ENCODE measurements around the gene SHC4.
"Not testable (repeated sequence)": the region's sequence is repeated elsewhere in the genome, so short reads cannot be mapped to it uniquely, and the experiment has no call there.

Gene SHC4

DNA sequence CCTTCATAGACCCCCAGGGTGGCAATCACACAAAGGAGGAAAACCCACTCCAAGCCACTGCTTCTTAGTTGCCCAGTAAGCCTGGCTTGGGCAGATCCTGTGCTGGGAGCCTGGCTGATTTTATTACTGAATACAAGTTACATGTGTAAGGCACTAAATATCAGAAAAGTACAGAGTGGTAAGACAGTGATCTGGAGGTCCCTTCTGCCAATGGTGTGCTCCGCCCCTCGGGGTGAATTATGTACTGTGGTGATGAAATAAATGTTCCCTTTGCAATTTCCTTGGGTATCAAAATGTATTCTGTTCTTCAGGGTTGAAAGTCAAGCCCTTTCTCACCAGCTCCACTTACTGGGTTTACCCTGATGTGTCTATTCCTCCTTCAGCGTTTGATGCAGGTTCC lies 47.0 kb downstream of the SHC4 start:
- no peak for DNase-seq

DNA sequence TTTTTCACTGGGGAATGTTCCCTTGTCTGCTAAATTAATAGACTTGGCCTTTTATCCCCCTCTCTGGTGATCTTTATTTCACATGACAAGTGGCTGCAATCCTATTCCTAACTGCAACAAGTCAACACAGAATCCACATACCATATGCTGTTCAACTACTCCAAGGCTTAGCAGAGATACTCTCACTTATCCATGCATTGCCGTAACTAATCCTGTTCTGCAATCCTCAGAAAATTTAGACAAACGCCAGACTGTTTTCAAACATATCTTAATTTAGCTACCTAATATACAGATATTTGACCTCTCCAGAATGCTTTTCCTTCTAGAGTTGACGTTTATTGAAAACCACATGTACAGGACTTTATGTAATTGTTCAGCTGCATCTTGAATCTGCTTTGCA lies 47.9 kb downstream of the SHC4 start:
- DNase-seq: no peak

DNA sequence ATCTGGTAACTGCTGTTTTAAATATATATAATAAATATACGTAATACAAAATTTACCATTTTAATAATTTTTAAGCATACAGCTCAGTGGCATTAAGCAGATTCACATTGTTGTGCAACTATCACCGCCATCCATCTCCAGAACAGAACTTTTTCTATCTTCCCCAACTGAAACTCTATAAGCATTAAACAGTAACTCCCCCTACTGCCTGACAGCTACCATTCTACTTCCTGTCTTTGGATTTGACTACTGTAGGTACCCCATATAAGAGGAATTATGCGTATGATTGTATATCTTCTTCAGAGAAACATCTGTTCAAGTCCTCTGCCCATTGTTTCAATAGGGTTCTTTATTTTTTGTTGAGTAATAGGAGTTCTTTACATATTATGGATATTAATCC lies 49.0 kb downstream of the SHC4 start:
- DNase-seq: no peak

DNA sequence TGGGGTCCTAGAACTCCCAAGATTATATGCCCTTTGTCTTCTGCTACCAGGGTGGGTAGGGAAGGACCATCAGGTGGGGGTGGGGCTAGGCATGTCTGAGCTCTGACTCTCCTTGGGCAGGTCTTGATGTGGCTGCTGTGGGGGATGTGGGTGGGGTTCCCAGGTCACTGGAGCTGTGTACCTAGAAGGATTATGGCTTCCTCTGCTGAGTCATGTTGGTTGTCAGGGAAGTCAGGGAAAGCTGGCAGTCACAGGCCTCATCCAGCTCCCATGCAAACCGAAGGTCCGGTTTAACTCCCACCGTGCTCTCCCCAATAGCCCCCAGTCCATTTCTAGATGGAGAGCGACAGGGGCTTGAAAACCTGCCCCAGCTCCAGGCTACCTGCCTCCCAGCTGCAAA lies 50.6 kb downstream of the SHC4 start:
- DNase-seq: no peak

DNA sequence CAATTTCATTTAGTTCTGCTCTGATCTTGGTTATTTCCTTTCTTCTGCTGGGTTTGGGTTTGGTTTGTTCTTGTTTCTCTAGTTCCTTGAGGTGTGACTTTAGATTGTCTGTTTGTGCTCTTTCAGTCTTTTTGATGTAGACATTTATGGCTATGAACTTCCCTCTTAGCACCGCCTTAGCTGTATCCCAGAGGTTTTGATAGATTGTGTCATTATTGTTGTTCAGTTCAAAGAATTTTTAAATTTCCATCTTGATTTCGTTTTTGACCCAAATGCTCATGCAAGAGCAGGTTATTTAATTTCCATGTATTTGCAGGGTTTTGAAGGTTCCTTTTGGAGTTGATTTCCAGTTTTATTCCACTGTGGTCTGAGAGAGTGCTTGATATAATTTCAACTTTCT lies 53.2 kb downstream of the SHC4 start:
- DNase-seq: not testable (repeated sequence)

DNA sequence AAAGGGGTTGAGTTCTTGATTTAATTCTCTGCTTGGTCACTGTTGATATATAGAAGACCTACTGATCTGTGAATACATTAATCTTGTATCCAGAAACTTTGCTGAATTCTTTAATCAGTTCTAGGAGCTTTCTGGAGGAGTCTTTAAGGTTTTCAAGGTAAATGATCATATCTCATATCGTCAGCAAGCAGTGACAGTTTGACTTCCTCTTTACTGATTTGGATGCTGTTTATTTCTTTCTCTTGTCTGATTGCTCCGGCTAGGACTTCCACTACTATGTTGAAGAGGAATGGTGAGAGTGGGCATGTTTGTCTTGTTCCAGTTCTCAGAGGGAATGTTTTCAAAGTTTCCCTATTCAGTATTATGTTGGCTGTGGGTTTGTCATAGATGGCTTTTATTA lies 54.4 kb downstream of the SHC4 start:
- not testable (repeated sequence) for DNase-seq

DNA sequence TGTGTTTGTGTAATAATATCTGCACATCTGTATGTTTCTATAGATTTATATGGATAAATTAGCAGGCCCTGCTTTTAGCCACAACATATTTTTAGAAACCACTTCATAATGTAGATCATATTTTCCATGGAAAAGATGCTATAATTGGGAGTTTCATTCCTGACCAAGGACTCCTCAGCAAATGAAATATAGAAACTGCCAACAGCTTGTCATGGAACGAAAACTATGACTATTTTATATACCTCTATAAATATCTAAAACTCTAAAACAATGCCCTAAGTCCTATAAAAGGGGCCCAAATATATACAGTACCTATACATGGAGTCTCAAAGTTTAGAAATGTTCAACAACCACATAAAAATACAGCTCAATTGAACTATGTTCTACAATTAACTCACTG lies 57.9 kb downstream of the SHC4 start:
- DNase-seq: no peak

DNA sequence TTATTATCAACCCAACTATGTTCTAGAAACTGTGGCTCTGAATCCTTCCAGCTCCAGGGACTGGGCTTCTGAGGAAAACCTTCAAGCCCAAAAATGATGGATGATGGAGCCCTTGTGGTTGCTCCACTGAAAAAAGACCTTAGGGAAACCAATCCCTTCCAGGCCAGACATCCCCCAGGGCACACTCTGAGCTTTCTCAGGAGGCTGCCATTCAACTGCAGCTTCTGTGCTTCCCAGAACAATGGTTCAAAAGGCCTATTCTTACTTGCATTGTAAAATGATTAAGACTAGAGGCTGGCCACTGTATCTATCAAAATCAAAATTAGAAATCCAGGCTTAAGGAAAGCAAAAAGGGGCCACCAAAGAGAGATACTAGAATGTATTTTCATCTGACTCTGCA lies 58.5 kb downstream of the SHC4 start:
- no peak for DNase-seq

DNA sequence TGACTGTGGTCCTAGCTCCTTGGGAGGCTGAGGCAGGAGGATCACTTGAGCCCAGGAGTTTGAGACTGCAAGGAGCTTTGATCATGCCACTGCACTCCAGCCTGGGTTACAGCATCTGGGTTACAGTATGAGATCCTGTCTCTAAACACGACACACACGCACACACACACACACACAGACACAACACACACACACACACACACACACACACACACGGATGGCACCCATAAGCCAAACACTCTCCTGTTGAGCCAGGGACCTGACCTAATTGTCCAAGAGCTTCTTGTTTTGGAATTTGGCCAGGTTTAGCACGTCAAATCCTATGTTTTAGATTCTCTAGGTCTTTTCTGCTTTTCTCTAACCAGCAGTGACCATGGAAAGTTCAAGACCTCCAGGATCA lies 59.0 kb downstream of the SHC4 start:
- no peak for DNase-seq

DNA sequence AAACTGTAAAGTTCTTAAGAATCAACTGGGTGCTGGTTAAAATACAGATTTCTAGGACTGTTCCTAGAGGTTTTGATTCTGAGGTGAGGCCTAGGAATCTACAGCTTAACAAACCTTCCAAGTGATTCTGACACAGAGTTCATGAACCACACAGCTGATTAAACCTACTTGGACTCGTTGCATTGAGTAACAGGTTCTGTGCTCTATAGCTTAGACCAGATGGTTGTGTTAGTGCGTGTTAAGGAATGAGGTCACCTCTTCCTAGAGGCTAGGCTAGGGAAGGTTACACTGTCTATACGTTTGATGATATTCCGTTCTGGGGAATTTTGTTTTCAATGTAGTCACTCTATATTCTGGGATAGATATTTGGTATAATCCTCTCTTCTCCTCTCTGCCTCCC lies 63.9 kb downstream of the SHC4 start:
- DNase-seq: no peak

DNA sequence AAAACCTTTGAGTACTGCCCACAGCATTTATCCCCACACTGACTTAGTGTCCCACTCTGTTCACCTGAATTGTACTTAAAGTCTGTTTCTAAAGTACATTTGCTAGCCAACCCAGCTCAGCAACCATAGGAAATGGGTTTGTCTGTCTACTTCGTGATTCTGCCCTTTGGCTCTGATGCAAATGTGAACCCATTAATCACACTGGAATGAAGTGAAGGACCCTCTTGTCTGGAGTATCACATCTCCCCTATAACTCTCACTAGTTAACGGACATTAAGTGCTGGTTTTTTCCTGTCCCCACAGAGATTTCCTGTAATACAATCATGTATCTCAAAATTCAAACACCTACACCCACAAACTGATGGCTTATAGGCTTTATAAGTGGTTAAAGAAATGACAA lies 65.3 kb downstream of the SHC4 start:
- no peak for DNase-seq

DNA sequence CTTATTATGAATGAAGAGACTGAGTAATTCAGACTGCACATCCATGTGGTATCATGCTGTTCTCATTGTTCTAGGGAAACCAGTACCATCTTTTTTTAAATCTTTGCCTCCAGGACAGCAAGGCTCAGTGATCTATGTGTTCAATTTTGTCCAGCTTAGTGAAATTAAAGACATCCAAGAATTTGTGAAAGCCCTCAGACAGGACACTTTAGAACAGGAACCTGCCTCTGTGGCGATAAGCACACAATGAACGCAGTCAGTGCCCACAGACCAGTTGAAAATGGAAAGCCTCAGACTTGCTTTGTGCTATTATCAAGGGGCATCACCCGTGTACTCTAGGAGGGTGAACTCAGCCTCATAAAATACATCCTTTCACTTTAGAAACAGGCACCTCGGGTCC lies 65.7 kb downstream of the SHC4 start:
- DNase-seq: no peak

DNA sequence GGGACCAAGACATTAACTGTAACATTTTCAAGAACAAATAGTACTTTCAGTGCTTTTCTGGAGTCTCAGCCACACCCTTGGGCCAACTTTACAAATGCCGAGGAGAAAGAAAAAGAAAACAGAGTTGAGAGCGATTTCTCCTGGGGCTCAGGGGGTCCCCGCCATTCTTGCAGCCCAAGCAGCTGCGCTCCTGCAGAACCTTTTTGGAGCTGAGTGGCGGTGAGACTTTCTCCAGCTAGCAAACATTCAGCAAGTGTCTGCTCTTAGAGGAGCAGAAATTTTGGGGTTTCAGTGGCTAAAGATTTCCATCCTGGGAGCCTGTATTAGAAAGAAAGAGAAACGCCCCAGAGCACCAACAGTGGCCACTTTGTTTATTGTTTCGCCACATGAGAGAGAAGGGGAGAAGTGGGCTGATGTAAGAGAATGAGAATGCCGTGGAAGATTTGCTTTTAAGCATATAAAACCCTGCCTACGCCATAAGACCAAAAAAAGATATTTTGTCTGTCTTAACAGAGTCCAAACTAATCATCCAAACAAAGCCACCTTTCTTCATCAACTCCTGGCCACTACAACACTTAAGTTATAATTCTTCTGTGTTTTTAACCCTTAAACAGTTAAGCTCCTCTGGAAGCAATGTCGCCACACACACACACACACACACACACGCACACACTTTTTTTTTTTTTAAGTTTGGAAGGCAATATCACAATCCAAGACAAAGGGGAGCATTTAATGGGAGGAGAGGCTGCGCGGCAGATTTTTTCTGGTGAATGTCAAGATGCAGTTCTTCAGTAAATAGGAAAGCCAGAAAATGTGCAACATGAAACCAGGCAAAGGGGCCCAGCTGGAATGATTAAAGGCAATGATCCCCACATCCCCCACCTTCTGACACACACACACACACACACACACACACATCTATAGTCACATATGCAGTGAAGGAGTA lies 66.6 kb downstream of the SHC4 start:
- no peak for DNase-seq

DNA sequence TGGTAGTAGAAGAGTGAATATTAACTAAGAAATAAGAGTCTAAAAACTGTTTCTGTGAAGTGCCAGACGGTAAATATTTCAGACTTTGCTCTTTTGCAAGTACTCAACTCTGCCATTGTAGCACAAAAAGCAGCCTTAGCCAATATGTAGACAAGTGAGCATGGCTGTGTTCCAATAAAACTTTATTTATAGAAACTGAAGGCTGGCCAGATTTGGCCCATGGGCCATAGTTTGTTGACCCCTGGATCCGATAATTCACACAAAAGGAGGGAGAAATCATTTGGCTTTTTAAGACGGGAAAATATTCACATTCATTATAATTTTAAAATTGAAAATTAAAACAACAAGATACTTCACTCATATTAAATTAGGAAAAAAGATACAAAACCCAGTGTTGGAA lies 70.4 kb downstream of the SHC4 start:
- no peak for DNase-seq

DNA sequence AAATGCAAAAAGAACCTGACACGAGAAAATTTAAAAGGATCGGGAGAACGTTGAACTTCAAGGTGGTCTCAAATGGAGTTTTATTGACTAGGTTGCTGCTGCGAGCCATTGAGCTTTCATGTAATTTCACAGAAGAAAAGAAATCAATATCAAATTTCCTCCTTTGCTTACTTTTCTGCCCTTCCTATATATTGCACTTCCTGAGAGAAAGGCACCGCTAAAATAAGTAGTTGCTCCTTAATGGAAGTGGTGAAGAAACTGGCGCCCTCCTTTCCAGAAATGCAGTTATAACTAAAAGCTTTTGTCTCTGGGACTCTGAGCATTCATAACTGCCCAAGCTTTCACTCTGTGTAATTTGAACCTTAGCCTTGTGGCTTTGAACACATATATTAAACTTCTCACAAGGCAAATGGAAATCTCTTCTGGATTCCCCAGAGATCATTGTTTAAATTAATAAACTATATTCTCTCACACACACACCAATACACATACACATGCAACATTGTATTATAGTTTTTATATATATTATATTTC lies 72.4 kb downstream of the SHC4 start:
- DNase-seq: no peak

DNA sequence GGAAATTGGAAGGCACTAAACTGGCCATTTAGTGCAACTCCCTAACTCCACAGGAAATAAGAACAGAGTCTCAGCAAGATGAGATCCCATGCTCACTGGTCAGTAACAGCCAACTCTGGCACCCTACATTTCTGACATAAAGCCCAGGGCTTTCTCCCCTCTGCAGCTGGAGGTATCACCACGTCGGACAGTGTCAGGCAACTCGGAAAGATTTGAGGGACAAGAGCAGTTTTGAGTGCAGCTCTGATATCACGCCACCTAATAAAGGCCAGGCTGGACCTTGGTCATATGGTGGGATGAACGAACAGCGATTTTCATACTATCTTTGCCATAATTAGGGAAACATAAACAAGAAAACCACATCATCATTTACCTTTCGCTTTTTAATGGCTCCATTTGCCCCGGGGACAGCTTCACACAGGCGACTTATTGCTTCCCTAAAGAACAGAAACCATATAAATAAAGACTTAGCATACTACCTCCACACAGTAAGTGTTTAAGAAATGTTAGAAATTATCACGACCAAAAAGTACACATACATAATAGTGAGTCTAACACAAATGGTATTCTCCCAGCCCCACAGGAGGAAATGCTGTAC lies 73.2 kb downstream of the SHC4 start:
- DNase-seq: no peak

DNA sequence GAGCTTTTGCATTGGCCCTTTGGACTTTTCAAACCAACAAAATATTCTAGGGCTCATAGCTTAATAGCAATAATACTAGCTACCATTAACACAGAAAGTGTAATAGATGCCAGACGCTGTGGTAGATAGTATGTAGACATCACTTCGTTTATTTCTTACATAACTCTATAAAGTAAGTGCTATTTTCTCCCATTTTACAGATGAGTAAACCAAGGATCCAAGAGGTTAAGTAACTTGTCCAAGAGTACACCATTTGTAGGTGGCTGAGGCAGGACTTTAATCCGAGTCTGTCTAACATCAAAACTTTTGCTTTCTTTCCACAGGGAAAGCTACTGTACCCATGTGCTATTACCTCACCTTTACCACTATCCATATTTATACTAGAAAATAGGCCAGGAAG lies 73.8 kb downstream of the SHC4 start:
- no peak for DNase-seq

DNA sequence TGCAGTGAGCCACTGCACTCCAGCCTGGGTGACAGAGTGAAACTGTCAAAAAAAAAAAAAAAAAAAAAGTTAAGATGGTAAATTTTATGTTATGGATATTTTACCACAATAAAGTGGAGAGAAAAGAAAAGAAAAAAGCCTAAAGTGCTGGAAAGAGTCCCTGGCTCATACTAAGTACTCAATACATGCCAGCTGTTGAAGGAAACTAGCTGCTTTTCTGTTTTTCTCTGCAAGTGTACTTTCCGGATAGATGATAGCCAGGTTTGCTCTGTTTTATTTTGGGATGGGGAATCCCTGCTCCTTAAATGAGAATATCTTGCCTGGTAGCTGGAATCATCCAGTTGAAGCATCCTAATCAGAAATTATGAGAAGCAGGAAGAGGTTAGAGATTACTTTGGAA lies 74.9 kb downstream of the SHC4 start:
- DNase-seq: no peak

DNA sequence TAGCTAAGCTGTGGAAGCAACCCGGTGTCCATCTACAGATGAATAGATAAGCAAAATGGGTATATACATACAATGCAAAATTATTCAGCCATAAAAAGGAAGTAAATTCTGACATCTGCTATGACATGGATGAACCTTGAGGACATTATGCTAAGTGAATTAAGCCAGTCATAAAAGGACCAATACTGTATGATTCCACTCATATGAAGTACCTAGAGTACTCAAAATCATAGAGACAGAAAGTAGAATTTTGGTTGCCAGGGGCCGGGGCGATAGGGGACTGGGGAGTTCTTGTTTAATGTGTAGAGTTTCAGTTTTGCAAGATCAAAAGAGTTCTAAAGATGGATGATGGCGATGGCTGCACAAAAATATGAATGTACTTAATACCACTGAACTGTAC lies 75.5 kb downstream of the SHC4 start:
- DNase-seq: no peak

DNA sequence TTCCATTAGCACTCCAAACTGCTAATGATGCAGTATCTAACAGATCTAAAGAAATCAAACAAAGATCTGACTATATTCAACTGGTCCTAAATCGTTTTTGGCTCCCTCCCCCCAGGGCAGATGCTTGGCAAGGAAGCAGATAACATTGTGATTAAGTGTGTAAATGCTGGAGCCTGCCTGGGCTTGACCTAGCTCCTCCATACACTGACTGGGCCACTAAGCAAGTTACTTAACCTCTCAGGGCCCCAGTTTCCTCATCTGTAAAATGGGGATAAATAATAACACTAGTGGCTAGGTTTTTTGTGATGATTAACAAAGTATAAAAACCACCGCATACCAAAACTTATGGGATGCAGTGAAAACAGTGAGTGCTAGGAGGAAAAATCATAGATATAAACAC lies 76.6 kb downstream of the SHC4 start:
- no peak for DNase-seq

DNA sequence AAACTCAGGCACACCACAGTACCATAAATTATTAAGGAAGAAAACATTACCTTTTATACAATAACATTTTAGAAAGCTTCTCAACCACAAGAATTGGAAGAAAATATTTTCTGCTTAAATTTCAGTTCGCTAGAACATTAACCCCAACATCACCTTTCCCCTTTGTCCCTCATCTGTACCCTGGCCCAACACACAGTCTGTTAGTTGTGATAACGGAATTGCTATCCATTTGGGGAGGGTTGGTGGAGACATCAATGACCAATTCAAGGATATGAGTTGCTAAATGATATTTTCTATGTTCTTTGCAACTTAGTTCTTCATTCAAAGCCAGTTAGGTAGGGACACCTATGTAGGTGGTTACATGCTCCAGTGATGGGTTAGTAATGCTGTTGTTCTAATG lies 80.0 kb downstream of the SHC4 start:
- DNase-seq: no peak

DNA sequence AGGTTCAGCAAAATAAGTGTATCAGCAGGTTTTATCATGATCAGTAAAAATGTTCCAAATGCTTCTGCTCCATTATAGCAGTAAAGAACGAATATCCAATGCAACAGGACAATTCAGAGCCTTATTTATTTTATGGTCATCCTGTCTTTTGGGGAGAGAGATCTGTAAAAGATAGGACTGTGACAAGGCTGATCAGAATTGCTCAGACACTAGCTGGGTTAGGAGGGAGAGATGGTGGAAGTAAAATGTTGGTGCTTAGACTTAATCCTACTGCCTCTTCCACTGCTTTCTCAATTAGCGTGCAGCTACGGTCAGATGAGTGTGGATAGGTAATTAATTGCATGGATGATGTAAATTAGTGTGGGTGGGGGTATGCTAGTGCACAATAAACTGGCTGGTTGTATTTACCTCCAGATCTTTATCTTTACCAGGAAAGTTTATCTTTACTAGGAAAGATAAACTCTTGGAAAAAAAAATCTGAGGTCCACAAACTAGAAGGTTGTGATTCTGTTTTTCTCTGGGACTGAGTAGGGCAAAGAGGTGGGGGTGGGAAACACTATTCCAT lies 83.6 kb downstream of the SHC4 start:
- no peak for DNase-seq

DNA sequence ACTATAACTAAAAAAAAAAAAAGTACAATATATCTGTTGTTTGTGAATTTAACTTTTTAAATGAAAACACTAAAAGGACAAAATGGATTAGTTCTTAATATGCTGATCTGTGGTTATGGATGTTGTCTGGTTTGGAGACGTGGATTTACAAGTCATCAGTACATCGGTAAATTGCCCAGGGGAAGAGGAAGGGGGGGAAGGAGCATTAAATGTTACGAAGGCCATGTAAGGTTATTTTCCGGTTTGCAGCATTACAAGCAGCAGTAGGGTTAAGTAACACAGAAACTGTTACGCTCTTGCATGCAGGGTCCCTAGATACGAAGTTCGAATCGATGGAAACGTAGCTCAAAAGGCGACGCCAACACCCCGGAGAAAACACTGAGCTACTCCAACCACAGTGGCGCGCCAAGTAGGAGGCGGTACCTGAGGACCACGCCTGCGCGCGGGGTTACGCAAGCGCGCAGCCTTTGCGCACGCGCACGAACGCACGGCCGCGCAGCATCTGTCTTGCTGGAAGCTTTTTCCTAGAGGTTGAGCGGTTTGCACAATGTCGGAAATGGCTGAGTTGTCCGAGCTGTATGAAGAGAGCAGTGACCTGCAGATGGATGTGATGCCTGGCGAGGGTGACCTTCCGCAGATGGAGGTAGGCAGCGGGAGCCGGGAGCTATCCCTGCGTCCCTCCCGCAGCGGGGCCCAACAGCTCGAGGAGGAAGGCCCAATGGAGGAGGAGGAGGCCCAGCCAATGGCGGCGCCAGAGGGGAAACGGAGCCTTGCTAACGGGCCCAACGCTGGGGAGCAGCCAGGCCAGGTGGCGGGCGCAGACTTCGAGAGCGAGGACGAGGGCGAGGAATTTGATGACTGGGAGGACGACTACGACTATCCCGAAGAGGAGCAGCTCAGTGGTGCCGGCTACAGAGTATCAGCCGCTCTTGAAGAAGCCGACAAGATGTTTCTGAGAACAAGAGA lies 85.8 kb downstream of the SHC4 start, which contains the start of gene EID1:
Gene EID1 (plus strand): TSS at position 505 of the 966 bp plus-strand sequence. CDS start 43 bp downstream, at position 548.
- peak; percentile 93 for DNase-seq
